Transverse colon (tissue), 4 donors: ENCODE results near the gene TREH.

Experiments
- EP300 ChIP-seq: sonication (generic); formaldehyde crosslinking; IDR thresholded peaks from one replicate; pipeline ENCODE4 v1.6.1; 2017; ENCODE audit warnings: antibody characterized with exemption, low read depth
- POLR2A ChIP-seq: fragments of 450-650 bp; IDR thresholded peaks from one replicate; pipeline ENCODE4 v1.6.1; 2016; ENCODE audit warnings: antibody characterized with exemption, mild to moderate bottlenecking, moderate library complexity
- POLR2AphosphoS5 ChIP-seq, 3 donors: sonication (generic); formaldehyde crosslinking; IDR thresholded peaks; one replicate each; pipeline ENCODE4 v1.6.1; 2016; ENCODE audit warnings: antibody characterized with exemption in 3 of 3
- TF ChIP-seq, protein P1 (sequence below), 5 experiments: fragments of 200-600 bp in 3 of 5; fragments of 450-650 bp in 2 of 5; sonication (generic) in 3 of 5; IDR thresholded peaks; 1 replicate in 2 of 5; 2 replicates in 3 of 5; pipeline ENCODE4 v1.5.1; 2016 to 2017; ENCODE audit warnings: antibody characterized with exemption in 5 of 5, inconsistent platforms in 3 of 5, mild to moderate bottlenecking in 2 of 5, moderate library complexity in 1 of 5

DNA sequence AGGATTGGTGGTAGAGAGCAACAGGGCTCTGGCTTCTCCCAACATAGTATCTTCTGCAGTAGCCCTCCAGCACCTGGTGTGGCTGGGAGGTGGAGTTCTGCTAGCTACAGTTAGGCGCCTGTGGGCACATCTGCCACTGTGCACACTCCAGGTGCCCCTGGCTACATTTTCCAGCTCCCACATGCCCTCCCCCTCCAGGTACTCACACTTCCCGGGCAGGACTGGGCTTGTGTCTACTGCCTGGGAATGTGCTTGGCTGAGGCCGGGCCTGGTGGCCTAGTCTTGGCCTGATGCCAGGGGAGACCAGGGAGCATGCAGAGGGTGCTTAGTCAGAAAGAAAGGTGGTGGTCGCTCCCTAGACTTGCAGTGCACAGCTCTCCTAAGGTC, 56.2 kb downstream of the TREH start:
- TF ChIP-seq, protein P1, sequence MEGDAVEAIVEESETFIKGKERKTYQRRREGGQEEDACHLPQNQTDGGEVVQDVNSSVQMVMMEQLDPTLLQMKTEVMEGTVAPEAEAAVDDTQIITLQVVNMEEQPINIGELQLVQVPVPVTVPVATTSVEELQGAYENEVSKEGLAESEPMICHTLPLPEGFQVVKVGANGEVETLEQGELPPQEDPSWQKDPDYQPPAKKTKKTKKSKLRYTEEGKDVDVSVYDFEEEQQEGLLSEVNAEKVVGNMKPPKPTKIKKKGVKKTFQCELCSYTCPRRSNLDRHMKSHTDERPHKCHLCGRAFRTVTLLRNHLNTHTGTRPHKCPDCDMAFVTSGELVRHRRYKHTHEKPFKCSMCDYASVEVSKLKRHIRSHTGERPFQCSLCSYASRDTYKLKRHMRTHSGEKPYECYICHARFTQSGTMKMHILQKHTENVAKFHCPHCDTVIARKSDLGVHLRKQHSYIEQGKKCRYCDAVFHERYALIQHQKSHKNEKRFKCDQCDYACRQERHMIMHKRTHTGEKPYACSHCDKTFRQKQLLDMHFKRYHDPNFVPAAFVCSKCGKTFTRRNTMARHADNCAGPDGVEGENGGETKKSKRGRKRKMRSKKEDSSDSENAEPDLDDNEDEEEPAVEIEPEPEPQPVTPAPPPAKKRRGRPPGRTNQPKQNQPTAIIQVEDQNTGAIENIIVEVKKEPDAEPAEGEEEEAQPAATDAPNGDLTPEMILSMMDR (IDR thresholded peaks at IDR 0.05) = no peak
- TF ChIP-seq EP300 (no peak), POLR2AphosphoS5 (IDR thresholded peaks at IDR 0.05) (no peak), POLR2A (no peak)
